Left lung (tissue), 14 donors: ENCODE results near the gene OR5H14. TPM values are rescaled to one million over a fixed set of nuclear protein-coding genes. Genes with fewer than 3 reads are reported as not detected.

ENCODE experiments used
- ATAC-seq: fragments of 200-7000 bp; cut with Tn5 transposase; one replicate; pipeline ENCODE4 v1.9.1; 2020; ENCODE audit warnings: moderate library complexity
- DNase-seq, 4 donors: peaks; one replicate each; pipeline ENCODE4 v3.0.0-alpha.2; 2013 to 2020
- H3K27ac ChIP-seq, 2 donors: fragments of 200-600 bp; sonication (generic) in 1 of 2; one replicate each; pipeline versions ENCODE4 v1.5.0 to v1.8.0; 2020 to 2021
- H3K27me3 ChIP-seq, 2 donors: fragments of 200-600 bp; sonication (generic) in 1 of 2; one replicate each; pipeline versions ENCODE4 v1.5.0 to v1.8.0; 2020 to 2021
- H3K36me3 ChIP-seq, 2 donors: fragments of 200-600 bp; sonication (generic) in 1 of 2; one replicate each; pipeline versions ENCODE4 v1.5.0 to v1.8.0; 2020 to 2021
- H3K4me1 ChIP-seq, 2 donors: fragments of 200-600 bp; one replicate each; pipeline ENCODE4 v1.8.0; 2021
- H3K4me3 ChIP-seq, 2 donors: fragments of 200-600 bp; sonication (generic) in 1 of 2; one replicate each; pipeline versions ENCODE4 v1.5.0 to v1.8.0; 2020 to 2021; ENCODE audit warnings: mild to moderate bottlenecking in 1 of 2
- H3K9me3 ChIP-seq, 2 donors: fragments of 200-600 bp; sonication (generic) in 1 of 2; one replicate each; pipeline versions ENCODE4 v1.5.0 to v1.8.0; 2020 to 2021
- CTCF ChIP-seq, 2 donors: fragments of 200-600 bp; sonication (generic) in 1 of 2; IDR thresholded peaks; one replicate each; pipeline versions ENCODE4 v1.5.0 to v1.8.0; 2021; ENCODE audit warnings: antibody characterized with exemption in 2 of 2
- intact Hi-C, 2 donors: fragments of 100-400 bp; cut with DNase I; formaldehyde crosslinking; loops; one replicate each; pipeline versions ENCODE4 v1.11.2 to v1.14.2; 2022
- long read RNA-seq, 12 donors: library from polyadenylated mRNA in 2 of 12; unstranded in 2 of 12; transcript quantifications; one replicate each; pipeline ENCODE4 v2.0.0 and lab custom pipeline, GENCODE V29; 2019 to 2026
- polyA plus RNA-seq, 6 donors: library from polyadenylated mRNA; unstranded; fragments of 120-200 nt; gene quantifications; one replicate each; pipeline ENCODE4 v1.2.1, GENCODE V29; 2013; ENCODE audit not compliant: insufficient read length in 6 of 6
- total RNA-seq, 2 donors: library from RNA; stranded (reverse); fragmentation: NEBNext Ultra II Directional; extraction: Animal tissue kit (Norgen Biotek cat#: 25700); gene quantifications; one replicate each; pipeline ENCODE4 v1.2.1, GENCODE V29; 2021
- donor health status: DM: no; HTN: yes; CAD: no.
- donor health status: DM: no; HTN: no; CAD: no.

Gene OR5H14
- not detected for total RNA-seq
- polyA plus RNA-seq, result under 1 TPM in 3 of 6 donors, not detected in 3; 0.03 TPM
- long read RNA-seq, donor 1, result 0 reads
- long read RNA-seq, donor 2, result 0 reads
- long read RNA-seq, donor 3, result 0 reads
- long read RNA-seq, donor 4, result 0 reads
- long read RNA-seq, donor 5, result 0 reads
- long read RNA-seq, donor 6, result 0 reads
- long read RNA-seq, donor 7, result 0 reads
- long read RNA-seq, donor 8, result 0 reads
- long read RNA-seq, donor 9, result 0 reads
- long read RNA-seq, donor 10, result 0 reads
- long read RNA-seq, donor 11, result 0 reads
- long read RNA-seq, donor 12, result 0 reads

- H3K27ac ChIP-seq, result no peak within 1 kb of the TSS
- ATAC-seq (no peak), DNase-seq (no peak)
- no peaks in the 10 kb centered on the region for H3K4me1 ChIP-seq
- TF ChIP-seq CTCF (IDR thresholded peaks at IDR 0.05), result no peak
- intact Hi-C loops, result no loop called here
- H3K4me3 ChIP-seq, result no peak within 1 kb of the TSS
- no peaks in the 10 kb centered on the region for H3K9me3 ChIP-seq
- no peaks in the 10 kb centered on the region for H3K27me3 ChIP-seq
- H3K36me3 ChIP-seq, result no peaks in the 10 kb centered on the region
Measured at GRCh38 chr3:98147179-98147578, at the start of gene OR5H14. TSS of gene OR5H14 (plus strand) at chr3:98147479. CDS start at chr3:98149386, 1,907 bp downstream.

- Histone ChIP-seq H3K27me3 (no peaks in the 10 kb centered on the region), H3K4me3 (no peak overlapping the region), H3K9me3 (peaks cover 0 to 5% of the 10 kb centered on the region in 2 donors), H3K36me3 (no peaks in the 10 kb centered on the region), H3K4me1 (no peaks in the 10 kb centered on the region), H3K27ac (no peak overlapping the region)
- ATAC-seq, result no peak
- no peak for DNase-seq
- no peak for TF ChIP-seq CTCF (IDR thresholded peaks at IDR 0.05)
- intact Hi-C loops, result no loop called here
Measured at GRCh38 chr3:98099848-98100247, 47.4 kb upstream of the OR5H14 start.

- TF ChIP-seq CTCF (IDR thresholded peaks at IDR 0.05), result no peak
- intact Hi-C loops, result no loop called here
- H3K9me3 ChIP-seq, result peaks cover 0 to 41% of the 10 kb centered on the region in 2 donors
- H3K4me1 ChIP-seq, result no peaks in the 10 kb centered on the region
- no peak overlapping the region for H3K27ac ChIP-seq
- no peaks in the 10 kb centered on the region for H3K27me3 ChIP-seq
- ATAC-seq, result no peak
- H3K4me3 ChIP-seq, result no peak overlapping the region
- DNase-seq, result no peak
- no peaks in the 10 kb centered on the region for H3K36me3 ChIP-seq
Measured at GRCh38 chr3:98108162-98108561, 39.1 kb upstream of the OR5H14 start.

- no peaks in the 10 kb centered on the region for H3K36me3 ChIP-seq
- intact Hi-C loops, result no loop called here
- TF ChIP-seq CTCF (IDR thresholded peaks at IDR 0.05), result no peak
- no peak overlapping the region for H3K4me3 ChIP-seq
- H3K9me3 ChIP-seq, result peaks cover 0 to 57% of the 10 kb centered on the region in 2 donors
- H3K27me3 ChIP-seq, result no peaks in the 10 kb centered on the region
- H3K27ac ChIP-seq, result no peak overlapping the region
- ATAC-seq, result no peak
- H3K4me1 ChIP-seq, result no peaks in the 10 kb centered on the region
- no peak for DNase-seq
Measured at GRCh38 chr3:98109807-98110549, 37.3 kb upstream of the OR5H14 start.

GRCh38 chr3:98110550-98110908 lies 36.8 kb upstream of the OR5H14 start:
- H3K27me3 ChIP-seq, result no peaks in the 10 kb centered on the region
- H3K4me1 ChIP-seq, result no peaks in the 10 kb centered on the region
- no peaks in the 10 kb centered on the region for H3K36me3 ChIP-seq
- no peak overlapping the region for H3K4me3 ChIP-seq
- no peak for TF ChIP-seq CTCF (IDR thresholded peaks at IDR 0.05)
- no peak for DNase-seq
- ATAC-seq, result no peak
- peaks cover 0 to 57% of the 10 kb centered on the region in 2 donors for H3K9me3 ChIP-seq
- intact Hi-C loops, result no loop called here
- H3K27ac ChIP-seq, result no peak overlapping the region
